ENCODE measurements around the gene TTC38.

TTC38 gene

DNA sequence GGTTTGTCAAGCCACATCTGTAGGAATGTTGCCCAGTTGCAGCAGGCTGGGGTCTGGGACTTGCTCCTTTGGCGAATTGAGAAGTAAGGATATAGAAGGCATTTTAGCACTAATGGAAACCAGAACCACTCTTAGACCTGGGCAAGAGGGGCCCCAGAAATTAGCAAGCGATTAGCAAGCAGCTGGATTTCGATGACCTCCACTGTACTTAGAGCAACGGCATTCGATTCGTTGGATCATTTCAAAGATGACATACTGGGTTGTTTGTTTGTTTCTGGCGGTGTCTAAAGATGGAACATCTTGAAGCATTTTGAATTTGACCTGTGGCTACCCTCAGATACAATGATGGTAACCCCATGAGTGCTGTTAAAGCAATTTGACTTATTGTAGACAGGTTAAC lies 16.5 kb upstream of the TTC38 start:
- TF ChIP-seq, protein P1, sequence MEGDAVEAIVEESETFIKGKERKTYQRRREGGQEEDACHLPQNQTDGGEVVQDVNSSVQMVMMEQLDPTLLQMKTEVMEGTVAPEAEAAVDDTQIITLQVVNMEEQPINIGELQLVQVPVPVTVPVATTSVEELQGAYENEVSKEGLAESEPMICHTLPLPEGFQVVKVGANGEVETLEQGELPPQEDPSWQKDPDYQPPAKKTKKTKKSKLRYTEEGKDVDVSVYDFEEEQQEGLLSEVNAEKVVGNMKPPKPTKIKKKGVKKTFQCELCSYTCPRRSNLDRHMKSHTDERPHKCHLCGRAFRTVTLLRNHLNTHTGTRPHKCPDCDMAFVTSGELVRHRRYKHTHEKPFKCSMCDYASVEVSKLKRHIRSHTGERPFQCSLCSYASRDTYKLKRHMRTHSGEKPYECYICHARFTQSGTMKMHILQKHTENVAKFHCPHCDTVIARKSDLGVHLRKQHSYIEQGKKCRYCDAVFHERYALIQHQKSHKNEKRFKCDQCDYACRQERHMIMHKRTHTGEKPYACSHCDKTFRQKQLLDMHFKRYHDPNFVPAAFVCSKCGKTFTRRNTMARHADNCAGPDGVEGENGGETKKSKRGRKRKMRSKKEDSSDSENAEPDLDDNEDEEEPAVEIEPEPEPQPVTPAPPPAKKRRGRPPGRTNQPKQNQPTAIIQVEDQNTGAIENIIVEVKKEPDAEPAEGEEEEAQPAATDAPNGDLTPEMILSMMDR (IDR thresholded peaks at IDR 0.05; ENCODE audit: insufficient read depth, low read depth, low read length, missing control alignments), result no peak
- H3K4me3 ChIP-seq (ENCODE audit: low read depth, low read length), result peak overlapping the region; percentile 67
- no peak for DNase-seq (ENCODE audit: low read depth)

DNA sequence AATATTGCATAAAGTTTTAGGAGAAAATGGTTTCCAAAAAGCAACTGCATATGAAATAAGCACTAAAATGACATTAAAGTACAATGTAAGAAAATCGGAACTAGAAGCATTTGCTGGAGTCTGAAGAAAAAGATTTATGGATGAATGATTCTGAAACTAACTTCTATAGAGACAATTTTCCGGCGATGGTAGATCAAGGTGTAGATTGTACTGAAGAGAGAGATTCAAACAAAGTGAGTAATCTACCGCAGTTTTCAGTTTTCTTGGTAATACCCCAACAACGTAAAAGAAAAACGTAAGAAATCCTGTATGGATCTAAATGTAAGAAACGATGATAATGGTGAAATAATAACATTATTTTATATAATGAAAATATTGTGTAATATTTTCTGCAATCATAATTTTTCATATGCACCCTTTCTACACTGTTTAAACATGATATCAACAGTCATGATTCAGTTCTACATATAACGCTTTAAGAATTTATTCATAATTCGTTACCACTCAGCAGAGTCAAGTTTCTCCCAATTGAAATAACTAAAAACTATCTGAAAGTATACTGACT lies 15.9 kb upstream of the TTC38 start:
- no peak for DNase-seq (ENCODE audit: low read depth)
- TF ChIP-seq, protein P1 (IDR thresholded peaks at IDR 0.05; ENCODE audit: insufficient read depth, low read depth, low read length, missing control alignments), result no peak
- H3K4me3 ChIP-seq (ENCODE audit: low read depth, low read length), result no peak overlapping the region

DNA sequence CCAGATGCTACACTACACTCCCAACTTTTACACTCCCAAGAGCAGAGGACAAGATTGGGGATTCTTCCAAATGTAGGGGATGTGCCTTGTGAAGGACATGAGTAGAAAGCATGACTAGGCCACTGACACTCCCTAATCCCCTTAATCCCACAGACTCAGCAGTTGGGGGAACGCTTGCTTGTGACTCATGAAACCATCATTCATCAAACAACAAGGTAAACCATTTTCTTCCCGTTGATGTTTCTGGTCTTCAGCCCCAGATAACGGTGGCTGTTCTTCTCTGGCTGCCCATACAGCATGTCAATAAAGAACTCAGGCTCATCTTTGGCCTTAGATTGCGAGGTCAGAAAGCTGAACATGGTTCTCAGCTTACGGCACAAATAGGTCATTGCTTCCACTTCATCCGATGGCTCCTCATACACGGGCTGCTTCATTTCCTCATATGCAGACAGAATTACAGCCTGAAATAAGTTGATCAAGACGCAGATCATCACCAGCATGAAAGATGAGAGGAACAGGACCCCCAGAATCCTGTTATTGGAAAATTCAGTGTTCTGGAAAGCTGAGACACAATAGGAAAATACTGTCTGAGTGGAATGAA lies 11.3 kb upstream of the TTC38 start:
- TF ChIP-seq, protein P1 (IDR thresholded peaks at IDR 0.05; ENCODE audit: insufficient read depth, low read depth, low read length, missing control alignments), result no peak
- DNase-seq (ENCODE audit: low read depth), result no peak
- H3K4me3 ChIP-seq (ENCODE audit: low read depth, low read length), result no peak overlapping the region

DNA sequence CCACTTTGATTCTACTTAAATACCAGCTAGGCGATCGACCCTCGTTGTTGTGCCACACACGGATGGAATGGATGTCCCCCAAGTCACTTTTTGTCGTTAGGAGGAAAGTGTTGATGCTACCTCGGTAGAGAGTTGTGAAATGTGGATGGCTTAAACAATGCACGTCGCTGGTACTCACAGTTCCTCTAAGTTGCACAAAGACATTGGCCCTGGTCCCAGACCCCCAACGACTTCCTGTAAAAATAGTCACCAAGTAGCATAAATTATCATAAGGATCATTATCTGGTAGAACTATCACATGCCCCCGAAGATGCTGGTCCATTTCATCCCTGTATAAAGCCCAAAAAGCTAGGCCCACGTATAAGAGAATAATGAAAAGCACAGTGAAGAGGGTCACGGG lies 8.4 kb upstream of the TTC38 start:
- TF ChIP-seq, protein P1 (IDR thresholded peaks at IDR 0.05; ENCODE audit: insufficient read depth, low read depth, low read length, missing control alignments), result no peak
- no peak for DNase-seq (ENCODE audit: low read depth)

DNA sequence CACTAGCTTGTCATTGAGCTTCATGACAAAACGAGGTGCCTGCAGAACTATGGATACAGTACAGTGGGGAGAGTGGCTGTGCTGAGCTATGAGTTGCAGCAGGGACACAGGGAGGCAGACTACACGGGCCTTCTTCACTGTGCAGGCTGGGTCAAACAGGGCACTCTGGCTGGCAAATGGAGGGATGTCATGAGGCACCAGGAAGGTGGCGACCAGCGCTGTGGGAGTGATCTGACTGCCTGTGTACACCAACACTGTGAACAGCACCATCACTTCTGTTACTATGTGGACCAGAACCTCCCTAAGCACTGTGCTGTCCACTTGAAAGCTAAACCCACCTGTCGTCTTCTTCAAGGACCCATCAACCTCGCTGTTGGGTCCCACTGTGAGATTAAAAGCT lies 7.8 kb upstream of the TTC38 start:
- no peak overlapping the region for H3K4me3 ChIP-seq (ENCODE audit: low read depth, low read length)
- DNase-seq (ENCODE audit: low read depth), result no peak
- TF ChIP-seq, protein P1 (IDR thresholded peaks at IDR 0.05; ENCODE audit: insufficient read depth, low read depth, low read length, missing control alignments), result no peak

More for the DNA sequence above, 8.4 kb upstream of the TTC38 start:
- H3K4me3 ChIP-seq (ENCODE audit: low read depth, low read length), result no peak overlapping the region

DNA sequence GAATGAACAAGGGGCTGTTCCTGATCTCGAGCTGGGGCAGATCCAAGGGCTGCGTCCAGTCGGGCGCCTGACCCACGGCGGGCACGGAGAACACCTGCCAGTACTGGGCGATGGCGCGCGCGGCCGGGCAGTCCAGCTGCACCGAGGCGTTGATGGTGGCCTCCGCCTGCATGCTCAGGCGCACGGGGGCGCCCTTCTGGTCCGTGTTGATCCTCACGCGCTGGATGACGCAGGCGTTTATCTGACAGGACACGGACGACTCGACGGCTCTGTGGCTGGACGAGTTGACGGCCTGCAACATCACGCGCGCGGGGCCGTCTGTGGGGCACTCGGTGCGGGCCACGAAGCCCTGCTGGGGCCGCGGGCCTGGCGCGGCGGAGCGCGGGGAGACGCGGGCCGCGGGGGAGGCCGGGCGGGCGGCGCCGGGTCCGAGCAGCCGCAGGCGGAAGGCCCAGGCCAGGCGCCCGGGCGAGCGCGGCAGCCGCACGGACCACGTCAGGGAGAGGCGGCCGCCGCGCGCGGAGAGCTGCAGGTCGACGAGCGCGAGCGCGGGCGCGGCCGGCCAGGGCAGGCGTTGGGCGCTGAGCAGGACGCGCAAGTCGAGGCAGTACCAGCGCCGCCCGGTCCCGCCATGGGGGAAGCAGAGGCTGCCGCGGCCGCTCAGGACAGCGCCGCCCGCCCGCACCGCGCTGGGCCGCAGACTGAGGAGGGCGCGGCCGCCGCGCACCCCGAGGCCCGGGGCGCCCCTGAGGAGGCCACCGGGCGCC lies 5.2 kb upstream of the TTC38 start:
- TF ChIP-seq, protein P1 (IDR thresholded peaks at IDR 0.05; ENCODE audit: insufficient read depth, low read depth, low read length, missing control alignments), result no peak
- H3K4me3 ChIP-seq (ENCODE audit: low read depth, low read length), result no peak overlapping the region
- no peak for DNase-seq (ENCODE audit: low read depth)
